Measurements from ENCODE around the gene RAB10. TPM values are rescaled to one million over a fixed set of nuclear protein-coding genes. Genes with fewer than 3 reads are reported as not detected.

RAB10 gene
- total and polyA plus RNA-seq, 2 donors from 2014 or later, result 59.8 to 122 TPM

- TF ChIP-seq CTCF (IDR thresholded peaks at IDR 0.05; ENCODE audit: borderline replicate concordance, extremely low read depth, insufficient read depth), result no peak
- FAIRE-seq, result no peak
Observed at GRCh38 chr2:26081556-26081955, 47.7 kb downstream of the RAB10 start.

GRCh38 chr2:26086155-26086637 is 52.3 kb downstream of the RAB10 start:
- no peak overlapping the region for H3K9ac ChIP-seq (ENCODE audit: low read length in 3 of 3)
- H3K36me3 ChIP-seq (ENCODE audit: control insufficient read depth in 2 of 3, insufficient read depth in 3 of 3, low read length in 3 of 3), result peaks cover 0 to 4% (median 2%) of the 10 kb centered on the region in 3 donors
- no peak for FAIRE-seq
- no peak overlapping the region for H3K27ac ChIP-seq (ENCODE audit: low read depth in 2 of 2, low read length in 2 of 2)
- H3K27me3 ChIP-seq (ENCODE audit: control insufficient read depth, insufficient read depth, low read length), result no peaks in the 10 kb centered on the region
- no peaks in the 10 kb centered on the region for H3K9me3 ChIP-seq (ENCODE audit: control insufficient read depth in 2 of 3, insufficient read depth in 1 of 3, low read length in 3 of 3)
- no peaks in the 10 kb centered on the region for H3K4me1 ChIP-seq (ENCODE audit: control insufficient read depth in 2 of 3, insufficient read depth in 2 of 3, low read depth in 1 of 3, low read length in 3 of 3)
- no peak for DNase-seq
- no peak for TF ChIP-seq CTCF (IDR thresholded peaks at IDR 0.05; ENCODE audit: borderline replicate concordance, extremely low read depth, insufficient read depth)
- intact Hi-C loops (cut with DNase I), result no loop called here
- no peak overlapping the region for H3K4me3 ChIP-seq (ENCODE audit: low read length in 3 of 3)

More at GRCh38 chr2:26081556-26081955, 47.7 kb downstream of the RAB10 start:
- Histone ChIP-seq H3K27ac (ENCODE audit: low read depth in 2 of 2, low read length in 2 of 2) (no peak overlapping the region), H3K27me3 (ENCODE audit: control insufficient read depth, insufficient read depth, low read length) (no peaks in the 10 kb centered on the region), H3K4me1 (ENCODE audit: control insufficient read depth in 2 of 3, insufficient read depth in 2 of 3, low read depth in 1 of 3, low read length in 3 of 3) (no peaks in the 10 kb centered on the region), H3K9ac (ENCODE audit: low read length in 3 of 3) (no peak overlapping the region), H3K4me3 (ENCODE audit: low read length in 3 of 3) (no peak overlapping the region), H3K36me3 (ENCODE audit: control insufficient read depth in 2 of 3, insufficient read depth in 3 of 3, low read length in 3 of 3) (peaks cover 0 to 4% (median 2%) of the 10 kb centered on the region in 3 donors), H3K9me3 (ENCODE audit: control insufficient read depth in 2 of 3, insufficient read depth in 1 of 3, low read length in 3 of 3) (no peaks in the 10 kb centered on the region)
- no peak for DNase-seq
- intact Hi-C loops (cut with DNase I), result no loop called here

- Histone ChIP-seq H3K4me3 (ENCODE audit: low read length in 3 of 3) (no peak overlapping the region), H3K9ac (ENCODE audit: low read length in 3 of 3) (no peak overlapping the region), H3K27ac (ENCODE audit: low read depth in 2 of 2, low read length in 2 of 2) (no peak overlapping the region), H3K36me3 (ENCODE audit: control insufficient read depth in 2 of 3, insufficient read depth in 3 of 3, low read length in 3 of 3) (peaks cover 0 to 4% (median 0%) of the 10 kb centered on the region in 3 donors), H3K27me3 (ENCODE audit: control insufficient read depth, insufficient read depth, low read length) (no peaks in the 10 kb centered on the region), H3K9me3 (ENCODE audit: control insufficient read depth in 2 of 3, insufficient read depth in 1 of 3, low read length in 3 of 3) (no peaks in the 10 kb centered on the region), H3K4me1 (ENCODE audit: control insufficient read depth in 2 of 3, insufficient read depth in 2 of 3, low read depth in 1 of 3, low read length in 3 of 3) (no peaks in the 10 kb centered on the region)
- no peak for FAIRE-seq
- DNase-seq, result no peak
- no peak for TF ChIP-seq CTCF (IDR thresholded peaks at IDR 0.05; ENCODE audit: borderline replicate concordance, extremely low read depth, insufficient read depth)
- intact Hi-C loops (cut with DNase I), result no loop called here
Observed at GRCh38 chr2:26086779-26087178, 52.9 kb downstream of the RAB10 start.
